DND-41 (cell line): ENCODE results near the gene PSMA8.
"Not testable (repeated sequence)": the region's sequence is repeated elsewhere in the genome, so short reads cannot be mapped to it uniquely, and the experiment has no call there.

Source experiments
- ATAC-seq: fragments of 200-7000 bp; cut with Tn5 transposase; 3 replicates; pipeline ENCODE4 v1.9.1; 2021; ENCODE audit warnings: low read depth; ENCODE audit not compliant: insufficient read depth
- DNase-seq: peaks from one replicate; pipeline ENCODE4 v3.0.0-alpha.2; 2020
- H2AFZ ChIP-seq: 2 replicates; pipeline ENCODE4 v1.6.0; 2012; ENCODE audit warnings: low read depth, low read length
- H3K27ac ChIP-seq: 2 replicates; pipeline ENCODE4 v1.5.1; 2012; ENCODE audit warnings: low read length, inconsistent platforms
- H3K27me3 ChIP-seq: fragments of 200-600 bp; sonication (generic); 2 replicates; pipeline ENCODE4 v1.6.0; 2012; ENCODE audit warnings: low read length, mild to moderate bottlenecking, inconsistent platforms; ENCODE audit not compliant: insufficient read depth, poor library complexity
- H3K36me3 ChIP-seq: 2 replicates; pipeline ENCODE4 v1.5.1; 2012; ENCODE audit warnings: low read length, inconsistent platforms; ENCODE audit not compliant: insufficient read depth
- H3K4me1 ChIP-seq: 2 replicates; pipeline ENCODE4 v1.5.1; 2012; ENCODE audit warnings: mild to moderate bottlenecking, low read length; ENCODE audit not compliant: insufficient read depth
- H3K4me2 ChIP-seq: 2 replicates; pipeline ENCODE4 v1.6.0; 2012; ENCODE audit warnings: mild to moderate bottlenecking, moderate library complexity, low read length, inconsistent platforms; ENCODE audit not compliant: insufficient read depth
- H3K4me3 ChIP-seq, 2 experiments: fragments of 200-600 bp in 1 of 2; shearing (Covaris generic) in 1 of 2; 2 replicates each; pipeline ENCODE4 v1.5.1; 2012 to 2016; ENCODE audit warnings: inconsistent platforms in 2 of 2, low read length in 2 of 2, mild to moderate bottlenecking in 2 of 2, low read depth in 1 of 2, moderate library complexity in 1 of 2
- H3K79me2 ChIP-seq: 2 replicates; pipeline ENCODE4 v1.6.0; 2012; ENCODE audit warnings: low read length, inconsistent platforms; ENCODE audit not compliant: insufficient read depth
- H3K9ac ChIP-seq: 2 replicates; pipeline ENCODE4 v1.6.0; 2012; ENCODE audit warnings: low read depth, mild to moderate bottlenecking, inconsistent platforms, low read length, moderate library complexity
- H3K9me3 ChIP-seq: 2 replicates; pipeline ENCODE4 v1.5.1; 2012; ENCODE audit warnings: low read length, moderate library complexity, mild to moderate bottlenecking, inconsistent platforms; ENCODE audit not compliant: insufficient read depth, severe bottlenecking
- H4K20me1 ChIP-seq: 2 replicates; pipeline ENCODE4 v1.6.0; 2012; ENCODE audit warnings: low read length; ENCODE audit not compliant: insufficient read depth
- EZH2 ChIP-seq: IDR thresholded peaks from 3 replicates; pipeline ENCODE4 v1.6.1; 2012; ENCODE audit warnings: borderline replicate concordance, low read depth, mild to moderate bottlenecking, moderate library complexity, low read length, inconsistent platforms; ENCODE audit not compliant: severe bottlenecking
- TF ChIP-seq, protein P1 (sequence below): IDR thresholded peaks from 2 replicates; pipeline ENCODE4 v1.5.1; 2012; ENCODE audit warnings: borderline replicate concordance, low read length, moderate library complexity, mild to moderate bottlenecking; ENCODE audit not compliant: poor library complexity, severe bottlenecking; ENCODE audit errors: extremely low read depth

PSMA8 gene

DNA sequence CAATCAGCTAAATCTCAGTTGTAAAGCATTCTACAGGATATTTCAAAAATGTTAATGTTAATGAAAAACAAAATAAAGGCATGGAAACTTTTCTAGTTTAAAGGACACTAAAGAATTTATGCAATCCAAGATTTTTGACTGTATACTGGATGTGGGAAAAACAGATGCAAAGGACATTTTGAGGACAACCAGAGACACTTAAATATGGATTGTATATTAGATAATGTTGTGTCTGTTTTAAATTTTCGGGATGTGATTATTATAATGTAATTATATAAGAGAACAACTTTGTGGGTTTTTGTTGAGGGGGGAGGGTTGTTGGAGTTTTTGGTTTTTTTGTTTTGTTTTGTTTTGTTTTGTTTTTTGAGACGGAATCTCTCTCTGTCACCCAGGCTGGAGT lies 30.9 kb downstream of the PSMA8 start:
- Histone ChIP-seq H3K27me3 (no peaks in the 10 kb centered on the region), H3K9ac (no peak overlapping the region), H2AFZ (no peak overlapping the region), H3K27ac (no peak overlapping the region), H3K4me1 (peaks cover 22% of the 10 kb centered on the region), H3K36me3 (no peaks in the 10 kb centered on the region), H3K4me3 (no peak overlapping the region), H3K9me3 (no peaks in the 10 kb centered on the region), H3K79me2 (no peaks in the 10 kb centered on the region), H3K4me2 (no peak overlapping the region), H4K20me1 (no peaks in the 10 kb centered on the region)
- no peak for DNase-seq
- no peak for ATAC-seq
- no peak for TF ChIP-seq EZH2
- TF ChIP-seq, protein P1, sequence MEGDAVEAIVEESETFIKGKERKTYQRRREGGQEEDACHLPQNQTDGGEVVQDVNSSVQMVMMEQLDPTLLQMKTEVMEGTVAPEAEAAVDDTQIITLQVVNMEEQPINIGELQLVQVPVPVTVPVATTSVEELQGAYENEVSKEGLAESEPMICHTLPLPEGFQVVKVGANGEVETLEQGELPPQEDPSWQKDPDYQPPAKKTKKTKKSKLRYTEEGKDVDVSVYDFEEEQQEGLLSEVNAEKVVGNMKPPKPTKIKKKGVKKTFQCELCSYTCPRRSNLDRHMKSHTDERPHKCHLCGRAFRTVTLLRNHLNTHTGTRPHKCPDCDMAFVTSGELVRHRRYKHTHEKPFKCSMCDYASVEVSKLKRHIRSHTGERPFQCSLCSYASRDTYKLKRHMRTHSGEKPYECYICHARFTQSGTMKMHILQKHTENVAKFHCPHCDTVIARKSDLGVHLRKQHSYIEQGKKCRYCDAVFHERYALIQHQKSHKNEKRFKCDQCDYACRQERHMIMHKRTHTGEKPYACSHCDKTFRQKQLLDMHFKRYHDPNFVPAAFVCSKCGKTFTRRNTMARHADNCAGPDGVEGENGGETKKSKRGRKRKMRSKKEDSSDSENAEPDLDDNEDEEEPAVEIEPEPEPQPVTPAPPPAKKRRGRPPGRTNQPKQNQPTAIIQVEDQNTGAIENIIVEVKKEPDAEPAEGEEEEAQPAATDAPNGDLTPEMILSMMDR, result no peak

DNA sequence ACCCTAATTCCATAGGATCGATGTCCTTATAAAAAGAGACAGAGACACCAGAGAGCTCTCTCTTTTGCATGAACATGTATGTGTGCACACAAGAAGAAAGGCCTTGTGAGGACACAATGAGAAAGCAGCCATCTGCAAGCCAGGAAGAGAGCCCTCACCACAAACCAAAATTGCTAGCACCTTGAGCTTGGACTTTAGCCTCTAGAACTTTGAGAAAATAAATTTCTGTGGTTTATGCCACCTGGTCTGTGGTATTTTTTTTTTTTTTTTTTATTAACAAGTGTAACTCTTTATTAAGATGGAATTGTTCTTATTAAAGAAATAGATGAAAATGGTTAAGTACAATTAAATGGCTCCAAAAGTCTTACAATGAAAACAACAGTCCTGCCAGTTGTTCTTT lies 33.9 kb downstream of the PSMA8 start:
- peak; percentile 99 for ATAC-seq
- H3K27me3 ChIP-seq, H3K79me2 ChIP-seq, H3K4me3 ChIP-seq, H2AFZ ChIP-seq, H3K36me3 ChIP-seq, H4K20me1 ChIP-seq, H3K9ac ChIP-seq, H3K9me3 ChIP-seq: not testable (repeated sequence)
- Histone ChIP-seq H3K4me1 (peaks cover 22% of the 10 kb centered on the region), H3K27ac (peak overlapping the region; percentile 71), H3K4me2 (peak overlapping the region; percentile 31; the same call in 1 of the 2 replicates)
- DNase-seq, result peak; percentile 81

DNA sequence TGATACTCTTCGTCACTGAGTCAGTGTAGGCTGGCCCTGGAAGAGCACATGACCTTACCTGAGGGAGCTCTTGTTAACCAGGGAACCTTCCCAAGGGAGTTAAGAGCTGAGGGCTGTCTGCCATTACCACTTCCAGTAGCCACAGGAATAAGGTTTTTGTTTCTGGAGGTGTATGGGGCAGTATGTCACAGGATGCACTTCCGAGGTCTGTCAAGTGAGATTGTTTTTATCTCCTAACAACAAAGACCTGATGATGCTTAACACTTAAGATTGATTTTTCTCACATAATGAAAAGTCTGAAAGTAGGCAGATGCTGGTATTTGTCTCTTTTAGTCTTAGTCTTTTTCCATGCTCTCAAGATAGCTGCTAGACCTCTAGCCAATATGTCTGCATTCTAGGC lies 41.8 kb downstream of the PSMA8 start:
- Histone ChIP-seq H3K27me3 (no peaks in the 10 kb centered on the region), H3K4me2 (no peak overlapping the region), H3K4me1 (no peaks in the 10 kb centered on the region), H3K4me3 (no peak overlapping the region), H2AFZ (no peak overlapping the region), H3K36me3 (no peaks in the 10 kb centered on the region), H3K9me3 (no peaks in the 10 kb centered on the region), H3K79me2 (no peaks in the 10 kb centered on the region), H4K20me1 (no peaks in the 10 kb centered on the region), H3K9ac (no peak overlapping the region), H3K27ac (no peak overlapping the region)
- DNase-seq (no peak), ATAC-seq (no peak)
- no peak for TF ChIP-seq EZH2

DNA sequence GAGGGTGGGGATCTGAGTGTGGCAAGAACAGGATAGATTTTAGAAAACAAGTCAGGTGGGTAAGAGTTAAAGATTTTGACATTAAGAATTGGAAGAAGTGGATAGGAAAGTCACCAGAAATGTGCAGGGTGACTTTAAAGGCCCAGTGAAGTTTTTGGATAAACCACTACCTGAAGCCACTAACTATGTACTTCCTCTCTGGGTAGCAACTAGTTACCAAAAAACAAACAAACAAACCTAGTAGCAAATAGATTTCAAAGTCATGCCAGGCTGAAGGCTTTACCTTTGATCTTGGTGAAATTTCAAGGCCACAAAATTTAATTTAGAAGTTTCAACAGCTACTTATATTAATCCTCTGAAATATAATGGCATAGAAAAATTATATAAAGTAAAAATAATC lies 42.5 kb downstream of the PSMA8 start:
- Histone ChIP-seq H3K9me3 (no peaks in the 10 kb centered on the region), H3K4me3 (no peak overlapping the region), H2AFZ (no peak overlapping the region), H3K4me1 (no peaks in the 10 kb centered on the region), H3K27ac (no peak overlapping the region), H3K79me2 (no peaks in the 10 kb centered on the region), H3K4me2 (no peak overlapping the region), H3K9ac (no peak overlapping the region), H3K36me3 (no peaks in the 10 kb centered on the region), H3K27me3 (no peaks in the 10 kb centered on the region), H4K20me1 (no peaks in the 10 kb centered on the region)
- no peak for TF ChIP-seq EZH2
- TF ChIP-seq, protein P1, result no peak
- ATAC-seq (no peak), DNase-seq (no peak)
